KMS-11 (cell line): ENCODE results near the gene CCDC28B.

Experiments
- H2AFZ ChIP-seq: fragments of 200-600 bp; sonication (generic); 2 replicates; pipeline ENCODE4 v1.6.1; 2016; ENCODE audit warnings: antibody characterized with exemption, mixed run types, low read depth
- H3K27ac ChIP-seq: fragments of 200-600 bp; sonication (generic); 2 replicates; pipeline ENCODE4 v1.6.1; 2016; ENCODE audit warnings: mild to moderate bottlenecking, mixed run types
- H3K27me3 ChIP-seq: fragments of 200-600 bp; sonication (generic); 2 replicates; pipeline ENCODE4 v1.6.1; 2017; ENCODE audit warnings: mild to moderate bottlenecking, low read depth, mixed run types, moderate library complexity; ENCODE audit not compliant: insufficient read depth
- H3K36me3 ChIP-seq: fragments of 200-600 bp; sonication (generic); 2 replicates; pipeline ENCODE4 v1.6.1; 2017; ENCODE audit warnings: mild to moderate bottlenecking, mixed run types; ENCODE audit not compliant: insufficient read depth
- H3K4me1 ChIP-seq: fragments of 200-600 bp; sonication (generic); 2 replicates; pipeline ENCODE4 v1.6.1; 2016; ENCODE audit warnings: mild to moderate bottlenecking, low read depth, mixed run types; ENCODE audit not compliant: poor library complexity, severe bottlenecking
- H3K4me2 ChIP-seq: fragments of 200-600 bp; sonication (generic); 2 replicates; pipeline ENCODE4 v1.7.0; 2016; ENCODE audit warnings: mild to moderate bottlenecking, mixed run types
- H3K4me3 ChIP-seq: fragments of 200-600 bp; sonication (generic); IDR thresholded peaks from 2 replicates; pipeline ENCODE4 v1.6.1; 2017; ENCODE audit warnings: low read depth, low read length, mixed read lengths; ENCODE audit not compliant: insufficient read depth
- H3K79me2 ChIP-seq: fragments of 200-600 bp; sonication (generic); 2 replicates; pipeline ENCODE4 v1.6.1; 2016; ENCODE audit warnings: low read depth, mixed run types; ENCODE audit not compliant: insufficient read depth
- H3K9ac ChIP-seq: fragments of 200-600 bp; sonication (generic); 2 replicates; pipeline ENCODE4 v1.6.1; 2016; ENCODE audit warnings: mild to moderate bottlenecking, mixed run types
- H4K20me1 ChIP-seq: fragments of 200-600 bp; sonication (generic); 2 replicates; pipeline ENCODE4 v1.6.1; 2016; ENCODE audit warnings: mild to moderate bottlenecking, mixed run types; ENCODE audit not compliant: insufficient read depth
- TF ChIP-seq, protein P1 (sequence below): fragments of 200-600 bp; sonication (generic); conservative IDR thresholded peaks from 2 replicates; pipeline ENCODE4 v1.6.1; 2017; ENCODE audit warnings: low read depth, mild to moderate bottlenecking, antibody characterized with exemption, low read length, moderate library complexity, mixed read lengths

Gene CCDC28B

DNA sequence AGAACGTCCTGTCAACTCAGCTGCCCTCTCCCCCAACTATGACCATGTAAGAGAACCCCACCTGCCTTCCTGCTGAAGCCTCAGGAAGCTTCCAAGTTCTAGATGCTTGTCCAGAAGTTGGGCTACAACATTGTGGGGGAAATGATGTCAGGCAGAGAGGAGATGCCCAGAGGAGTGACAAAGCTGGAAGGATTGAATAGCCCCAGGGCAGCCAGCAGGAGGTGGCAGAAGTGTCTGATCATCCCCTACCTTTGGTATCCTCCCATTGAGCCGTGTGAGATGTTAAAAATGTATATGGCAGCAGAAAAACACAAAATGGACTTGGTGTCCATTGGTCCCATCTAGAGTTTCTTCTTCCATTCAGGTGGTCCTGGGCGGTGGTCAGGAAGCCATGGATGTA lies 28.4 kb downstream of the CCDC28B start:
- no peak overlapping the region for H2AFZ ChIP-seq
- H3K4me3 ChIP-seq = no peak overlapping the region
- H3K4me2 ChIP-seq = no peak overlapping the region
- H3K36me3 ChIP-seq = peaks cover 19% of the 10 kb centered on the region; the same call in 1 of the 2 replicates
- H3K79me2 ChIP-seq = peaks cover 6% of the 10 kb centered on the region
- TF ChIP-seq, protein P1, sequence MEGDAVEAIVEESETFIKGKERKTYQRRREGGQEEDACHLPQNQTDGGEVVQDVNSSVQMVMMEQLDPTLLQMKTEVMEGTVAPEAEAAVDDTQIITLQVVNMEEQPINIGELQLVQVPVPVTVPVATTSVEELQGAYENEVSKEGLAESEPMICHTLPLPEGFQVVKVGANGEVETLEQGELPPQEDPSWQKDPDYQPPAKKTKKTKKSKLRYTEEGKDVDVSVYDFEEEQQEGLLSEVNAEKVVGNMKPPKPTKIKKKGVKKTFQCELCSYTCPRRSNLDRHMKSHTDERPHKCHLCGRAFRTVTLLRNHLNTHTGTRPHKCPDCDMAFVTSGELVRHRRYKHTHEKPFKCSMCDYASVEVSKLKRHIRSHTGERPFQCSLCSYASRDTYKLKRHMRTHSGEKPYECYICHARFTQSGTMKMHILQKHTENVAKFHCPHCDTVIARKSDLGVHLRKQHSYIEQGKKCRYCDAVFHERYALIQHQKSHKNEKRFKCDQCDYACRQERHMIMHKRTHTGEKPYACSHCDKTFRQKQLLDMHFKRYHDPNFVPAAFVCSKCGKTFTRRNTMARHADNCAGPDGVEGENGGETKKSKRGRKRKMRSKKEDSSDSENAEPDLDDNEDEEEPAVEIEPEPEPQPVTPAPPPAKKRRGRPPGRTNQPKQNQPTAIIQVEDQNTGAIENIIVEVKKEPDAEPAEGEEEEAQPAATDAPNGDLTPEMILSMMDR = no peak
- H3K4me1 ChIP-seq = peaks cover under 1% of the 10 kb centered on the region
- no peak overlapping the region for H3K9ac ChIP-seq
- no peak overlapping the region for H3K27ac ChIP-seq
- no peaks in the 10 kb centered on the region for H4K20me1 ChIP-seq
- H3K27me3 ChIP-seq = no peaks in the 10 kb centered on the region

DNA sequence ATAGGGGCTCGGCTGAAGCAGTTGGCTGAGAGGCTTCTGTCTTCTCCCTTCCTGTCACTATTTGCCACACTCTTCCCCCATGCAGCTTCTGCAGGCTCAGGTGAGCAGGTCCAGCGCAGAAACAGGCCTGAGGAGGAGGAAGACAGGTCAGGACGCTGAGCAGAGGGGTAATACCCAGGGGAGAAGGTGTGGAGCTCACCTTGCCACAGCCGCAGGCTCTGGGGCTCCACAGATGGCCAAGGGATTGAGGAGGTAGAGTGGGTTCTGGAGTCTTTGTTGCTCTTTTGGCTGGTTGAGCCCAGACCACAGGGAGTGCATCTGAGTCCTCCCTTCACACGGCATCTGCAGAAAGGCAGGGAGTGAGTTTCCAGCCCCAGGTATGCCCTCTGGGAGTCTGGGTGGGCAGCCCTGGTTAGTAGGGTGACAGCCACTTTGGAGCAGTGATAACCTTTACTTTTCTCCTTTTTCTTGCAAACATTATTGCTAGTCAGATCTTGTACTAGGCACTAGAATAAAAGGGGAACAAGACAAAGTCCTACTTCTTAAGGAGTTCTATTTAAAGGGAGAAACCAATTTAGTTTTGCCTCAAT lies 31.5 kb downstream of the CCDC28B start:
- peaks cover 19% of the 10 kb centered on the region; the same call in 1 of the 2 replicates for H3K36me3 ChIP-seq

DNA sequence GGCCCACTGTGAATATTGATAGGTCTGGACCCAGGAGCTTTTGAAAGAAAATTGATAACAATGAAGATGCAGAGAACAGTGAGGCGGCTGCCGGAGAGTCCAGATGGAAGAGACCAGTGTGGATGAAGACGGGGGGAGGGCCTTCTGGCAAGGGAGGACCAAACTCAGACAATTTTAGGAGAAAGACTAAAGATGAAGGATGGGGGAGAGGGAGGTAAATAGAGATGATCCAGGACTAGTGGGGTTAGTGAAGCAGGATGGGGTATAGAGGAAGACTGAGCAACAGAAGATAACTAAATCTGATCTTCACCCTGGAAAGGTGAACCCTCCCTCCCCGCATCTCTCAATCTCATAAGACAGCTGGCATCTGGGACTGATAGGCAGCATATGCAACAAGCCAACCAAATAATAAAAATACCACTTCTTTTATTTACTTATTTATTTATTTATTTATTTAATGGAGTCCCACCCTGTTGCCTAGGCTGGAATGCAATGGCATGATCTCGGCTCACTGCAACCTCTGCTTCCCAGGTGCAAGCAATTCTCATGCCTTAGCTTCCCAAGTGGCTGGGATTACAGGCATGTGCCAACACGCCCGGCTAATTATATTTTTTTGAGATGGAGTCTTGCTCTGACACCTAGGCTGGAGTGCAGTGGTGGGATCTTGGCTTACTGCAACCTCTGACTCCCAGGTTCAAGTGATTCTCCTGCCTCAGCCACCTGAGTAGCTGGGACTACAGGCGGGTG lies 32.3 kb downstream of the CCDC28B start:
- Histone ChIP-seq H3K79me2 (no peaks in the 10 kb centered on the region), H4K20me1 (no peaks in the 10 kb centered on the region), H3K4me1 (no peaks in the 10 kb centered on the region), H3K4me2 (no peak overlapping the region), H3K27ac (no peak overlapping the region), H3K4me3 (no peak overlapping the region), H3K9ac (no peak overlapping the region), H3K27me3 (no peaks in the 10 kb centered on the region), H3K36me3 (peaks cover 15% of the 10 kb centered on the region; the same call in 1 of the 2 replicates), H2AFZ (no peak overlapping the region)
- TF ChIP-seq, protein P1 = no peak

More for the DNA sequence above, 31.5 kb downstream of the CCDC28B start:
- H3K4me2 ChIP-seq = no peak overlapping the region
- H3K4me1 ChIP-seq = no peaks in the 10 kb centered on the region
- H3K79me2 ChIP-seq = no peaks in the 10 kb centered on the region
- H3K9ac ChIP-seq = no peak overlapping the region
- H3K27me3 ChIP-seq = no peaks in the 10 kb centered on the region
- H4K20me1 ChIP-seq = no peaks in the 10 kb centered on the region
- no peak overlapping the region for H3K4me3 ChIP-seq
- TF ChIP-seq, protein P1 = no peak
- H2AFZ ChIP-seq = no peak overlapping the region
- no peak overlapping the region for H3K27ac ChIP-seq

DNA sequence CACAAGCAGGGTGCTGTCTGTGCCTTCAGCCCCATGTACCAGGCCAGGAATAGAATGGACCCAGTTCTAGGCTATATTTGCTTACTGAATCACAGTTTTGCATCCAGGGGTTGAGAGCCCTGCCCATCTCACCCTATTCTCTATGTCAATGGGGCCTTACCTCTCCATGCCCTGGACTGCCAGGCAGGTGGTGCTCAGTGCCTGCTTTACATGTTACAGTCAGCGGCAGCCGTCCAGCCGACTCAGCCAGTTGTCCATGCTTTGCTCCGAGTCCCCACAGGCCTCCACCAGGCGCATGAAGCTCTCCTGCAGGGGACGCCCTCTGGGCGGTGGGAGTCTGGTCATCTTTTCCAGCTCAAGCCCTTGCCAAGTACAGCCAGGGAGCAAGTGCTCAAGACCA lies 34.4 kb downstream of the CCDC28B start:
- Histone ChIP-seq H3K9ac (no peak overlapping the region), H3K27me3 (no peaks in the 10 kb centered on the region), H2AFZ (no peak overlapping the region), H3K4me1 (no peaks in the 10 kb centered on the region), H3K79me2 (no peaks in the 10 kb centered on the region), H3K36me3 (no peaks in the 10 kb centered on the region), H4K20me1 (no peaks in the 10 kb centered on the region), H3K27ac (no peak overlapping the region), H3K4me2 (no peak overlapping the region), H3K4me3 (no peak overlapping the region)
- TF ChIP-seq, protein P1 = no peak
